T follicular helper cell (primary cell): Measurements from ENCODE around the gene UBR3.
"Not testable (repeated sequence)": the region's sequence is repeated elsewhere in the genome, so short reads cannot be mapped to it uniquely, and the experiment has no call there.

ENCODE experiments used
- DNase-seq: peaks from one replicate; pipeline ENCODE4 v3.0.0-alpha.2; 2020; ENCODE audit warnings: low read depth

UBR3 gene

GRCh38 chr2:169824373-169825333 is 2.6 kb upstream of the UBR3 start, which contains the start of gene METTL5:
Gene METTL5, minus strand, starts transcription at chr2:169824905. Its CDS starts 308 bp downstream, at chr2:169824597.
- DNase-seq, result peak; percentile 60

DNA sequence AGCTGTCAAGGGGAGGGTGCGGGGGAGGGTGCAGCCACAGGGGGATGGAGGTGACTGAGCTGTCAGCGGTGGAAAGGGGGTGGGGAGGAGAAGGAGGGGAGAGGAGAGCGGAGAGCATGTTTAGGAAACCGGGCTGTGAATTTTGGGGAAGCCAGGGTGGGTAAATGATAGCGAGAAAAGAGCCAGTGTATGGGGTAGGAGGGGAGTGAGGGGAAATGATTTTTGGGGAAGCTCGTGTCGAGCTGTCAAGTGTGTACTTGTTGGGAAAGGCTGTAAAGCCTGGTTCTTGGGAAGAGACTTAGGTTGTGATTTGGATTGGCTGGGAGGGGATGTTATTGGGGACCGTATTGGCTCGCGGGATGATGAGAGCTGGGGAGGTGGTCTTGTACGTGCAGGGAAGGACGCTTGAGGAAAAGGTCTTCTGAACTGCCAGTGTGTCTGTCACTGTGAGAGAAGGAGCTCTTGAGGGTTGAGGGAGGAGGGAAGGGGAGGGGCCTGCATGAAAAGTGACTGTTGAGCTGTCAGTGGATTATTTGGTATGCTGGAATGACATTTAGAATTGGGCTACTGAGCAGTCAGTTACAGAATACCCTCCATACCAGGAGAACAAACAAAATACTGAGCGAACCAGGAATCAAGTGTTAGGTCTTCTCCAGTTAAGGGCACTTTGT is 1.0 kb downstream of the UBR3 start:
- no peak for DNase-seq

GRCh38 chr2:169834401-169834800 is 7.1 kb downstream of the UBR3 start:
- DNase-seq, result no peak

- no peak for DNase-seq
Observed at GRCh38 chr2:169838743-169839489, 11.7 kb downstream of the UBR3 start.

DNA sequence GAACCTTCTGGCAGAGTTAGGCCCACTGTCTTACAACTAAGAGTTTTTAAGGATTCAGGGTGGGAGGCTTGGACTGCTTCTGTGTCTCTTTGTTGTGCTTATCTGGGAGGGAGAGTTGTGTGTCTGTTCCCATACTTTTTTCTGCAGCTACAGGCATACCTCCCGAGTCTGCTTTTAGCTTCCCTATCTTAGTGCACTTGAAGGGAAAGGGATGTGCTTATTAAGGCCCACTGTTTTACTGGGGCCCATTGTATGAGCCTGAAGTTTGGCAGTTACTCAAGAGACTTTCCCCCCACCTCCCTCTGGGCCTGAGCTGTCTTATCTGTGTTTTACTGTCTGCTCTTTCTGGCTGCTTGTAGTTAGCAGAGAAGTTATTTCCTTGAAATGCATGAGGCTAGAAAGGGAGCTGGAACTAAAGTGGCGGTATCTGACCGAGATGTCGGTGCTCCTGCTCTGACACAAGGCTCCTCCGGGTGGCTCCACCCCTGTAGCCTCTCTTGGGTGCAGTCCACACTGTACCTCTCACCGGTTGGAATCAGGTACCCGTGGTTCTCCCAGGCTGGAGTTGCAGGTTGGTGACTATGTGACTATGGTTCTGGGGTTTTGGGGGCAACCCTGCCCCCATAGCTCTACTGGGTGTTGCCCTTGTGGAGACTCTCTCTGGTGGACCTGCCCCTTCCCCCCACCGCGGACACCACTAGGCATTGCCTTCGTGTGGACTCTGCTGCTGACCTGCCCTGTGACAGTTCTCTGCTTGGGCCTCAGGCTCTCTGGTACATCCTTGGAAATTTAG is 12.9 kb downstream of the UBR3 start:
- no peak for DNase-seq

GRCh38 chr2:169840747-169841142 is 13.5 kb downstream of the UBR3 start:
- no peak for DNase-seq

DNA sequence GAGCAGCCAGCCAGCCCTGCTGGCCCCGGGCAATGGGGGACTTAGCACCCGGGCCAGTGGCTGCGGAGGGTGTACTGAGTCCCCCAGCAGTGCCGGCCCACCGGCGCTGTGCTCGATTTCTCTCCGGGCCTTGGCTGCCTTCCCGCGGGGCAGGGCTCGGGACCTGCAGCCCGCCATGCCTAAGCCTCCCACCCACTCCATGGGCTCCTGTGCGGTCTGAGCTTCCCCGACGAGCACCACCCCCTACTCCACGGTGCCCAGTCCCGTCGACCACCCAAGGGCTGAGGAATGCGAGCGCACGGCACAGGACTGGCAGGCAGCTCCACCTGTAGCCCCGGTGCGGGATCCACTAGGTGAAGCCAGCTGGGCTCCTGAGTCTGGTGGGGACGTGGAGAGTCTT is 14.4 kb downstream of the UBR3 start:
- DNase-seq, result not testable (repeated sequence)

DNA sequence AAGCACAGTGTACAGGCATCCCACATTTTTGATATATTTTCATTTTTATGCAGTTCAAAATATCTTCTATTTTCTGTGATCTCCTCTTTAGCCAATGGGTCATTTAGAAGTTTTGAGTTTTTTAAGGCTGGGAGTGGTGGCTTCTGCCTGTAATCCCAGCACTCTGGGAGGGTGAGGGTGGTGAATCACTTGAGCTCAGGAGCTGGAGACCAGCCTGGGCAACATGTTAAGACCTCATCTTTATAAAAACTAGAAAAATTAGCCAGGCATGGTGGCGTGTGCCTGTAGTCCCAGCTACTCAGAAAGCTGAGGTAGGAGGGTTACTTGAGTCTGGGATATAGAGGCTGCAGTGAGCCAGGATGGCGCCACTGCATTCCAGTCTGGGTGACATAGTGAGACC is 17.8 kb downstream of the UBR3 start:
- DNase-seq, result no peak

GRCh38 chr2:169848959-169849693 is 21.9 kb downstream of the UBR3 start:
- DNase-seq, result not testable (repeated sequence)

DNA sequence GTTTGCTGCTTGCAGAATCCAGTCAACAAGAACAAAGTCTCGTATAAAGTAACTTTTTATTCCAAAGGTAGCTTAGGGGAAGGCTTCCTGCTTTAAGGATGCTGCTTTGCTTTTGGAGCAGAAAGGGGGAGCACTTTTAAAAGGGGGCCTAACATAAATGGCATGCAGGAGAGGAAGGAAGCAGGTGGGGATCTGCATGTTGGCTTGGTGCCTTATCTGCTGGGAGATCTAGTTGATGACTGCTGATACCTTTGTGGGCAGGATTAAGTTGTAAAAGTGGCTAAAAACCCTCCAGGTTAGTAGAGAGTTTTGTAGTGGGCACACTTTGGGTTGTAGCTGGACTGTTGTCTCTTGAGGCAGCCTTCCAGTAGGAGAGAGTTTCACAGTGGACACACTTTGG is 22.5 kb downstream of the UBR3 start:
- DNase-seq, result no peak

- no peak for DNase-seq
Observed at GRCh38 chr2:169853041-169853668, 25.9 kb downstream of the UBR3 start.

GRCh38 chr2:169855281-169856258 is 28.3 kb downstream of the UBR3 start:
- DNase-seq, result not testable (repeated sequence)

- DNase-seq, result no peak
Observed at GRCh38 chr2:169859423-169859822, 32.2 kb downstream of the UBR3 start.

DNA sequence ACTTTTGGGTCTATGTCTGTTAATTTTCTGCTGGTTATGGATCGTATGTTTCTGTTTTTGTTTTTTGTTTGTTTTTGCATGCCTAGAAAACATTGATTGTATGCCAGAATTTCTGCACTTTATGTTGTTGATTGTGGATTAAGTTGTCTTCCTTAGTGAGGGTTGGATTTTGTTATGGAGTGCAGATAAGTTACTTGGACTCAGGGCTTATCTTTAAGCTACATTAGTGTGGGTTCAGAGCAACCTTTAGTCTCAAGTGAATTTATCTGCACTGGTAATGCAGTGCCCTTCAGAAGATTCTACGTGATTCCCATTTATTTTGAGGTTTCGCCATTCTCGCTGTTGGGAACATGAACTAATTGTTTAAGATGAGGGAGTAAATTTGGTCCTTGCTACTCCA is 32.9 kb downstream of the UBR3 start:
- DNase-seq, result no peak

DNA sequence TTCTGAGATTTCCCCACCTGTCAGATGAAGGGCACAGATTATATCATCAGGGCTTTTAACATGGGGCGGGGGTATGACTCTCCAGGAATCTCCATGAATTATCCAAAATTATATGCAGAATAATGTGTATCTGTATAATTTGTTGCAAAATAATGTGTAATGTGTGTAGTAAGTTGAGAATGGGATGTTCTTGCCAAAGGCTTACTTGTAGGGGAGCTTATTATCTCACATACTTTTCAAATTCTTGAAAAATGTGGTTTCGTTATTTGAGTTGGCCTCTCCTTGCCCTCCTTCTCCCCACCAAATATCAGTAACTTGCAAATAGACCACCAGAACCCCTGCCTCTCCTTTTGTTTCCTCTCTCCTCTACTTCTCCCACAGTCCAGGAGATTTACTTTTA is 35.6 kb downstream of the UBR3 start:
- no peak for DNase-seq

DNA sequence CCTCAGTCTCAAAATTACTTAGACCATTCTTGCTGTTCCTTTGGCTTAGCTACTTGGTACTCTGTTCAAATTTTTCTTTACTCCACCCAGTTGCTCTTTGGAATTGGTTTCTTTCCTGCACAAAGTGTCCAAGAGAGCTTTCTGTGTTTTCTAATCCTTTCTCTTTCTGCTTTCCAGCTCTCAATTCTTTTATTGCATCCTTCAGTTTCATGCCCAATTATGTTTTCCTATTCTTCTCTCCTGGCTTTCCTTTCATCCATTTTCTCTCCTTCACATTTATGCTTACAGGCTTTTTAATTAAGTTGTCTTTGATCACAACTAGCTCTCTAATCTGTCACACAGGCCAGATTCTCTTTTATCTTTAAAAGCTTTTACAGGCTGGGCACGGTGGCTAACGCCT is 38.2 kb downstream of the UBR3 start:
- no peak for DNase-seq

DNA sequence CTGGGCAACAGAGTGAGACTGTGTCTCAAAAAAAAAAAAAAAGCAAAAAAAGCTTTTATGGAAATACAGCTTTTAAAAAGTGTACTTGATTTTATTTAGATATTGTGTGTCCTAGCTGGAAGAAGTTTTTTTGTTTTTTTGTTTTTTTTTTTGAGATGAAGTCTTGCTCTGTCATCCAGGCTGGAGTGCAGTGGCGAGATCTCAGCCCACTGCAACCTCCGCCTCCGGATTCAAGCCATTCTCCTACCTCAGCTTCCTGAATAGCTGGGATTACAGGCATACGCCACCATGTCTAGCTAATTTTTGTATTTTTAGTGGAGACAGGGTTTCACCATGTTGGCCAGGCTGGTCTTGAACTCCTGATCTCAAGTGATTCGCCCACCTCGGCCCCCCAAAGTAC is 39.0 kb downstream of the UBR3 start:
- DNase-seq, result not testable (repeated sequence)

GRCh38 chr2:169867579-169867978 is 40.3 kb downstream of the UBR3 start:
- no peak for DNase-seq

GRCh38 chr2:169868951-169869350 is 41.7 kb downstream of the UBR3 start:
- DNase-seq, result no peak
